ENCODE measurements around the gene SPHK2.
"Not testable (repeated sequence)": the region's sequence is repeated elsewhere in the genome, so short reads cannot be mapped to it uniquely, and the experiment has no call there.

The SPHK2 gene

GRCh38 chr19:48637948-48638830, 18.9 kb downstream of the SPHK2 start:
- peak; percentile 85 for DNase-seq

GRCh38 chr19:48638831-48639381, 19.6 kb downstream of the SPHK2 start:
- no peak for DNase-seq

DNA sequence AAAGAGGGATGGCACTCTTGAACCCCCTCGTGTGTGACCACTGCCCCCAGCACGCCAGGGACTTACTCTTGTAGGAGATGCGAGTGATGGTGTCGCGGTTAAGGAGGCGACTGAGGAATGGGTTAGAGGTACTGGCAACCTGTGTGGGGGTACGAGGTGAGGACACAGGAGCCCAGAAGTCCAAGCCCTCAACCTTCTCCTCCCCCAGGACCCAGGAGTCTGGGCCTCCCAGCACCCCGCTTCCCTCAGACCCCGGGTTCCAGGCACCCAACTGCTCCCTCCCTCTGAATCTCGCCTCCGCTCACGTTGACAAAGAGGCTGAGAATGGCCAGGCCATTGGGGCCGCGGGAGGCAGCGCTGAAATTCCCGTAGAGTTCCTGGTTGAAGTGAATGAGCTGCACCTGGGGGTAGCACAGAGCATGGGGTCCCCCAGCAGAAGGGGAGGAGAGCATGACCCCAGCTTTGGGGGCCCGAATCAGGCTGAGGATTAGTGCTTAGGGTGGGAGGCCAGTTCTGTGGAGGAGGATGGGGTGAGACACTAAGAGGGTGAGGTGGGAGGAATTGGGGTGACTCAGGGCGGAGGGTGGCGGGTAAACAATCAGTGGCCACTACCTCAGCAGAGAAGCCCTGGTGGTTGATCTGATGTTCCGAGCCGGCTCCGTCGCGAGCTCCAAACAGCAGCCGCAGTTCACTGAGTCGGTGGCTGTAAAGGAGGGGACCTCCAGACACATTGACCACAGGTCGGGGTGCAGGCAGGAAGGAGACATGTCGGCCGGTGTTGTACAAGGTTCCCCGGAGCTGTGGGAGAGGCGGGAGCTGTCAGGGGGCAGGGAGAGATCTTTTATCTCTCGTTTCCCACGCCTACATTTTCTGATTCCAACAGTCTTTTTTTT, 20.4 kb downstream of the SPHK2 start:
- DNase-seq: no peak

DNA sequence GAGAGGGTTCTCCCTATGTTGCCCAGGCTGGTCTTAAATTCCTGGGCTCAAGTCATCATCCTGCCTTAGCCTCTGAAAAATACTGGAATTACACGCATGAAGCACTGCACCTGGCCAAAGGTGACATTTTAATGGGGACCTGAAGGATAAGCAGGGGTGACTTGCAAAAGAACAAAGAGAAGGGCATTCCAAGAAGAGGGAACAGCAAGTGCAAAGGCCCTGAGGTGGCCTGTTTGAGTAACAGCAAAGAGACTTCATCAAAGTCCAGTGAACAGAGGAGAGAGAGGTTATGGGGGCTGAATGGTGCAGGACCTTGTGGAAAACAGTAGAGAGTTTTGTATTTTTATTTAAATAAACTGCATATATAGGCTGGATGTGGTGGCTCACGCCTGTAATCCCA, 22.5 kb downstream of the SPHK2 start:
- no peak for DNase-seq

GRCh38 chr19:48642862-48643261, 23.6 kb downstream of the SPHK2 start:
- no peak for DNase-seq

- DNase-seq: no peak
Observed at GRCh38 chr19:48644355-48644754, 25.0 kb downstream of the SPHK2 start.

GRCh38 chr19:48644839-48645619, 25.7 kb downstream of the SPHK2 start:
- DNase-seq: peak; percentile 74

GRCh38 chr19:48645620-48646000, 26.3 kb downstream of the SPHK2 start:
- no peak for DNase-seq

DNA sequence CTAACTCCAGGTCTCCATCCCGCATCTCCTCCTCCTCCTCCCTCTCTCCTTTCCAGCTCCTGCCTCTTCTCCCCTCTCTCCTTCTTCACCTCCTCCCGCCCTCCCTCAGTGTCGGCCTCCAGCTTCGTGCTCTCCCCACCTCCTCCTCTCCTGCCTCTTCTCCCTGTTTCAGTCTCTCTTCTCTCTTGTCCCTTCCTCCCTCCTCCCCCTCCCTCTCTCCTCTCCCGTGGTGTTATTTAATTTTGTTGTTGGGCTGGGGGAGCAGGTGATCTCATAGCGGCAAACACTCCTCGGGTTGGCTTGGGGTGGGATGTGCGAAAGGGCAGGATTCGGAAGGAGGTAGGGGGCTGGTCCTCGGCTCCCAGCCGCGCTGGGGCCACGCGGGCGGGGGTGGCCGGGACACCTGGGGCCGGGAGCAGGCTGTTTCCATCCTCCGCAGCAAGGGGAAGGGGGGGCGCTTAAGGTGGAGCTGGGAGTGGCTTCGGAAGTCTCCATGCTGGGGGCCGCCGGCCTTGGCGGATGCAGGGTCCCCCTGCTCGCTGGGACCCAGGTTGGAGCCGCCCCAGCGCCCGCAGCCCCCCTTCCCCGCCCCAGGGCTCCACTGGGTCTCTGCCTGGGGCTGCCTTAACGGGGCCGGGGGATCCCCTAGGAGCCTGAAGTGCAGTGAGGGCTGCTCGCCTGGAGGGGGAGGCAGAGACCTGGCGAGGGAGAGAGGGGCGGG, 26.9 kb downstream of the SPHK2 start, which contains the start of gene CA11:
CA11 (minus strand) TSS at position 187 of the 721 bp plus-strand sequence. CDS start 555 bp downstream, outside the sequence.
- peak; percentile 80 for DNase-seq

DNA sequence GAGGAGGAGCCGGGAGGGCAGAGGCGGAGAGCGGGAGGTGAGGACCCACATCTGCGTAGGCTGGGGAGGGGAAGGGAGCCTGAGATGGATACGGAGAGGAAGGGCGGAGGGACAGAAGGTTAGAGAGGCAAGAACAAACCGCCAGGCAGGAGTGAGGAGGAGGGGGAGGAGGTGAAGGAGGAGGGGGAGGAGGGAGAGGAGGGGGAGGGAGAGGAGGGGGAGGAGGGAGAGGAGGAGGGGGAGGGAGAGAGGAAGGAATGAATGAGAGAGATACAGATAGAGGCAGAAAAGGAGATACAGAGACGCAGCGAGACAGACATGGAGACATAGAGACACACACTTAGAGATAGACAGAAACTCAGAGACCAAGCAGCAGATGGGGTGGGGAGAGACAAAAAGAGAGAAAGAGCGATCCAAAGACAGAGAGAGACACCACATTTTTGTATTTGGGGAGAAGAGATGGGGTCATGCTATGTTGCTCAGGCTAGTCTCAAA, 27.5 kb downstream of the SPHK2 start:
- no peak for DNase-seq

- DNase-seq: no peak
Observed at GRCh38 chr19:48648134-48648533, 28.8 kb downstream of the SPHK2 start.

- no peak for DNase-seq
Observed at GRCh38 chr19:48650974-48651682, 31.8 kb downstream of the SPHK2 start.

- no peak for DNase-seq
Observed at GRCh38 chr19:48651683-48652048, 32.4 kb downstream of the SPHK2 start.

- no peak for DNase-seq
Observed at GRCh38 chr19:48654299-48655059, 35.2 kb downstream of the SPHK2 start.

- DNase-seq: peak; percentile 64
Observed at GRCh38 chr19:48656840-48657474, 37.7 kb downstream of the SPHK2 start.

- not testable (repeated sequence) for DNase-seq
Observed at GRCh38 chr19:48657828-48658227, 38.5 kb downstream of the SPHK2 start.

- DNase-seq: no peak
Observed at GRCh38 chr19:48658483-48658882, 39.2 kb downstream of the SPHK2 start.

- DNase-seq: peak; percentile 53
Observed at GRCh38 chr19:48659768-48660167, 40.5 kb downstream of the SPHK2 start.

GRCh38 chr19:48660852-48661710, 41.8 kb downstream of the SPHK2 start:
- peak; percentile 79 for DNase-seq
